Nephron progenitor cell (in vitro differentiated cells): ENCODE data around the gene FOXP1.
"Not testable (repeated sequence)": the region's sequence is repeated elsewhere in the genome, so short reads cannot be mapped to it uniquely, and the experiment has no call there.

Source experiments
- DNase-seq: peaks from one replicate; pipeline ENCODE4 v3.0.0; 2021
- H3K27ac Mint-ChIP-seq: 2 replicates; pipeline ENCODE4 v1.8.0; 2021; ENCODE audit warnings: mild to moderate bottlenecking, moderate library complexity, mixed read lengths
- H3K27me3 Mint-ChIP-seq: 2 replicates; pipeline ENCODE4 v1.8.0; 2021; ENCODE audit warnings: mild to moderate bottlenecking, low read depth, mixed read lengths; ENCODE audit not compliant: poor library complexity
- H3K36me3 Mint-ChIP-seq: 2 replicates; pipeline ENCODE4 v1.8.0; 2021; ENCODE audit warnings: low read depth, mixed read lengths
- H3K4me1 Mint-ChIP-seq: 2 replicates; pipeline ENCODE4 v1.8.0; 2021; ENCODE audit warnings: mixed read lengths
- H3K4me3 Mint-ChIP-seq: 2 replicates; pipeline ENCODE4 v1.8.0; 2021; ENCODE audit warnings: mild to moderate bottlenecking, moderate library complexity, mixed read lengths
- H3K9me3 Mint-ChIP-seq: 2 replicates; pipeline ENCODE4 v1.8.0; 2021; ENCODE audit warnings: mild to moderate bottlenecking, moderate library complexity, mixed read lengths
- CTCF ChIP-seq: fragments of 200-600 bp; sonication (generic); IDR thresholded peaks from 2 replicates; pipeline ENCODE4 v1.5.0; 2021; ENCODE audit warnings: antibody characterized with exemption

FOXP1 gene

GRCh38 chr3:71330909-71331308 lies 252.6 kb downstream of the FOXP1 start:
- Mint-ChIP-seq H3K9me3 (peaks cover 31% of the 10 kb centered on the region), H3K4me1 (peaks cover 11% of the 10 kb centered on the region), H3K27me3 (no peaks in the 10 kb centered on the region), H3K36me3 (peaks cover 73% of the 10 kb centered on the region), H3K27ac (no peak overlapping the region), H3K4me3 (no peak overlapping the region)
- DNase-seq, result no peak
- TF ChIP-seq CTCF, result no peak

GRCh38 chr3:71330505-71330904 lies 253.0 kb downstream of the FOXP1 start:
- no peak for TF ChIP-seq CTCF
- H3K36me3 Mint-ChIP-seq, result peaks cover 73% of the 10 kb centered on the region
- H3K9me3 Mint-ChIP-seq, result peaks cover 31% of the 10 kb centered on the region
- H3K4me3 Mint-ChIP-seq, result no peak overlapping the region
- peaks cover 11% of the 10 kb centered on the region for H3K4me1 Mint-ChIP-seq
- no peak overlapping the region for H3K27ac Mint-ChIP-seq
- H3K27me3 Mint-ChIP-seq, result no peaks in the 10 kb centered on the region
- no peak for DNase-seq

DNA sequence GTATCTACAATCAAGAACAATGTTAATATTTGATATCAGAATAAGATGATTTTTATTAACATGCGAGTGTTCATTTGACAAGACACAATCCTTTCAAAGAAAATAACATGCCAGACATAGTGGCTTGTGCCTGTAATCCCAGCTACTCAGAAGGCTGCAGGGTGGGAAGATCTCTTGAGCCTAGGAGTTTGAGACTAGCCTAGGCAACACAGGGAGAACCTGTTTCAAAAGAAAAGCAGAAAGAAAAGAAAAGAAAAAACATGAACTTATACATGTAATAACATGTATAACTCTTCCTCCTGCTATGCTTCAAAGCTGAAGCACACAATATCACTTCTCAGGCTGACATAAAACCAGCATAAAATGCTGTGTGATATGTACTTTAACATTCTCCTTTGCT lies 253.7 kb downstream of the FOXP1 start:
- TF ChIP-seq CTCF, result no peak
- Mint-ChIP-seq H3K36me3 (peaks cover 66% of the 10 kb centered on the region), H3K27ac (no peak overlapping the region), H3K4me3 (no peak overlapping the region), H3K4me1 (peaks cover 11% of the 10 kb centered on the region), H3K9me3 (peaks cover 31% of the 10 kb centered on the region), H3K27me3 (no peaks in the 10 kb centered on the region)
- DNase-seq, result no peak

DNA sequence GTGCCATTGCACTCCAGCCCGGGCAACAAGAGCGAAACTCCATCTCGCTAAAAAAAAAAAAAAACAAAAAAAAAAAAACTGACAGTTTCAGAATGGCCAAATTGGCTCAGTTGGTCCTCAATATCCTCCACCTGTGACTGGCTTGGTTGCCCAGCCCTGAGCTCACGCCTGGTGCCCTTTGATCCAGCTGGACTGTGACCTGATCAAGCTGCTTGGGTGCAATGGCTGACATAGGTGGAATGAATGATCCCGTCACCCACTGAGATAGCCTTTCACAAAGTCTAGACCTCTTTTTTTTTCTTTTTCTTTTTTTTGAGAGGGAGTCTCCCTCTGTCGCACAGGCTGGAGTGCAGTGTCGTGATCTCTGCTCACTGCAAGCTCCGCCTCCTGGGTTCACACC lies 254.6 kb downstream of the FOXP1 start:
- DNase-seq, result no peak
- Mint-ChIP-seq H3K27me3 (no peaks in the 10 kb centered on the region), H3K27ac (peak overlapping the region; percentile 15), H3K4me1 (peaks cover 11% of the 10 kb centered on the region), H3K36me3 (peaks cover 58% of the 10 kb centered on the region), H3K4me3 (no peak overlapping the region), H3K9me3 (peaks cover 27% of the 10 kb centered on the region)
- TF ChIP-seq CTCF, result no peak

DNA sequence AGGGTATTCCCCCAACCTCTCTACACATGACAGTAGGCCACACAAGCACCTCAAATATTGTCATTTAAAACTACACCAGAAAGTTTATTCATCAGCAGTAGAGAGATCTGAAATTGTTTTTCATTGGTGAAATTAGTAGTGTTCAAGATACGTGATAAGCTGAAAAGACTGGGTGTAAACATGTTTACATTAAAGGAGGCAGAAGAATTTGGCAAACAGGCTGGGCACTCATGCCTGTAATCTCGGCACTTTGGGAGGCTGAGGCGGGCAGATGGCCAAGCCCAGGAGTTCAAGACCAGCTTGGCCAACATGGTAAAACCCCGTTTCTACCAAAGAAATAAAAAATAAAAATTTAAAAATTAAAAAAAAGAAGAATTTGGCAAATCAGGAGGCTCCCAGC lies 255.6 kb downstream of the FOXP1 start:
- Mint-ChIP-seq H3K9me3 (peaks cover 17% of the 10 kb centered on the region), H3K27ac (no peak overlapping the region), H3K36me3 (peaks cover 48% of the 10 kb centered on the region), H3K4me1 (peaks cover 11% of the 10 kb centered on the region), H3K4me3 (no peak overlapping the region), H3K27me3 (no peaks in the 10 kb centered on the region)
- no peak for TF ChIP-seq CTCF
- no peak for DNase-seq

- H3K27ac Mint-ChIP-seq, result no peak overlapping the region
- no peak for TF ChIP-seq CTCF
- no peaks in the 10 kb centered on the region for H3K27me3 Mint-ChIP-seq
- no peak for DNase-seq
- peaks cover 11% of the 10 kb centered on the region for H3K4me1 Mint-ChIP-seq
- no peak overlapping the region for H3K4me3 Mint-ChIP-seq
- H3K36me3 Mint-ChIP-seq, result peaks cover 29% of the 10 kb centered on the region
- H3K9me3 Mint-ChIP-seq, result peaks cover 6% of the 10 kb centered on the region
Observed at GRCh38 chr3:71325715-71326114, 257.8 kb downstream of the FOXP1 start.

DNA sequence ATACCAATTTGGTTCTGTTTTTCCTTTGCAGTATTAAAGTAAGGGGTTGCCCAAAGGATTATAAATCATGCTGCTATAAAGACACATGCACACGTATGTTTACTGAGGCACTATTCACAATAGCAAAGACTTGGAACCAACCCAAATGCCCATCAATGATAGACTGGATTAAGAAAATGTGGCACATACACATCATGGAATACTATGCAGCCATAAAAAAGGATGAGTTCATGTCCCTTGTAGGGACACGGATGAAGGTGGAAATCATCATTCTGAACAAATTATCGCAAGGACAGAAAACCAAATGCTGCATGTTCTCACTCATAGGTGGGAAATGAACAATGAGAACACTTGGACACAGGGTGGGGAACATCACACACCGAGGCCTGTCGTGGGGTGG lies 259.3 kb downstream of the FOXP1 start:
- not testable (repeated sequence) for H3K4me3 Mint-ChIP-seq, DNase-seq, H3K27ac Mint-ChIP-seq, H3K27me3 Mint-ChIP-seq, H3K9me3 Mint-ChIP-seq
- peaks cover 14% of the 10 kb centered on the region for H3K36me3 Mint-ChIP-seq
- H3K4me1 Mint-ChIP-seq, result peaks cover 11% of the 10 kb centered on the region
